Choroid plexus epithelial cell (primary cell): ENCODE data around the gene CYSTM1.

Experiments used
- DNase-seq: peaks from one replicate; pipeline ENCODE4 v3.0.0-alpha.2; 2010; ENCODE audit warnings: low read depth
- H3K4me3 ChIP-seq: 2 replicates; pipeline ENCODE4 v1.5.1; 2011; ENCODE audit warnings: low read depth, mild to moderate bottlenecking, control low read depth, low read length, moderate library complexity
- TF ChIP-seq, protein P1 (sequence below): conservative IDR thresholded peaks from 2 replicates; pipeline ENCODE4 v1.5.1; 2011; ENCODE audit warnings: low read depth, mild to moderate bottlenecking, control low read depth, inconsistent platforms, low read length, moderate library complexity

Gene CYSTM1

GRCh38 chr5:140245341-140245740 lies 70.4 kb downstream of the CYSTM1 start:
- DNase-seq: no peak
- TF ChIP-seq, protein P1, sequence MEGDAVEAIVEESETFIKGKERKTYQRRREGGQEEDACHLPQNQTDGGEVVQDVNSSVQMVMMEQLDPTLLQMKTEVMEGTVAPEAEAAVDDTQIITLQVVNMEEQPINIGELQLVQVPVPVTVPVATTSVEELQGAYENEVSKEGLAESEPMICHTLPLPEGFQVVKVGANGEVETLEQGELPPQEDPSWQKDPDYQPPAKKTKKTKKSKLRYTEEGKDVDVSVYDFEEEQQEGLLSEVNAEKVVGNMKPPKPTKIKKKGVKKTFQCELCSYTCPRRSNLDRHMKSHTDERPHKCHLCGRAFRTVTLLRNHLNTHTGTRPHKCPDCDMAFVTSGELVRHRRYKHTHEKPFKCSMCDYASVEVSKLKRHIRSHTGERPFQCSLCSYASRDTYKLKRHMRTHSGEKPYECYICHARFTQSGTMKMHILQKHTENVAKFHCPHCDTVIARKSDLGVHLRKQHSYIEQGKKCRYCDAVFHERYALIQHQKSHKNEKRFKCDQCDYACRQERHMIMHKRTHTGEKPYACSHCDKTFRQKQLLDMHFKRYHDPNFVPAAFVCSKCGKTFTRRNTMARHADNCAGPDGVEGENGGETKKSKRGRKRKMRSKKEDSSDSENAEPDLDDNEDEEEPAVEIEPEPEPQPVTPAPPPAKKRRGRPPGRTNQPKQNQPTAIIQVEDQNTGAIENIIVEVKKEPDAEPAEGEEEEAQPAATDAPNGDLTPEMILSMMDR: no peak

GRCh38 chr5:140245926-140246325 lies 70.9 kb downstream of the CYSTM1 start:
- DNase-seq: no peak
- H3K4me3 ChIP-seq: no peak overlapping the region

More at GRCh38 chr5:140245341-140245740, 70.4 kb downstream of the CYSTM1 start:
- no peak overlapping the region for H3K4me3 ChIP-seq

DNA sequence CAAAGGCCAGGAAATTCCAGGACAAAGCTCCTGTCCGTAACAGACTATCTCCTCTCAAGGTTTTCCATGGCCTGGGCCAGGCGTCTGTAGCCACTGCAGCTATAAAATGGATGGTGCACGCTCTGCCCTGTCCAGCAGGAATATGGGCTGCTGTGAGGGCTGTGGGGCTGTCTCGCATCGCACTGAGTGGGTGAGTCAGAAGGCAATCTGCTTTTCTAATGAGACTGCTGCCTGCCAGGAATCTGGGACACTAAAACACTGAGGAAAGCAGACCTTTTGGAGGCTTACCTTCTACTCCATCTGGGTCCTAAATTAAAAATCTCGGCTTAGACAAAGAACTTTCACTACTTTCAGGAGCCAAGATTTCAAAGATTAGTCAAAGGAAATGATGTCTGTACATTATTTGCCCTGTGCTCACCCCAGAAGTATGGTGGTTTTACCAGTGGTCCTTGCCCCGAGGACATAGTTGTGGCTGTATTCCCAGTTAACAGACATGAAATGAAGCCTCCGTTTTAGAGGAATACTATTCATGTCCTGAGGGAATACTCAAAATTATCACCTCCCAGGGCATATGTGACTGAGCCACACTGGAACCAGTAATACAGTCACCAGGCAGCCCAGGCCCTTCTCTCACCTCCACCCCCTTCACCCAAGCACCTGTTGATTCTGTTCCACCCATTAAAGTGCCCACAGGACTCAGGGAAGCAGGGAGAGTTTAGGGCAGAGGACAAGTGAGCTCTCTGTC lies 71.6 kb downstream of the CYSTM1 start:
- no peak overlapping the region for H3K4me3 ChIP-seq
- TF ChIP-seq, protein P1: no peak
- DNase-seq: peak; percentile 80

More at GRCh38 chr5:140245926-140246325, 70.9 kb downstream of the CYSTM1 start:
- TF ChIP-seq, protein P1: no peak

- TF ChIP-seq, protein P1: no peak
- H3K4me3 ChIP-seq: no peak overlapping the region
- DNase-seq: no peak
Observed at GRCh38 chr5:140248414-140248813, 73.4 kb downstream of the CYSTM1 start.

DNA sequence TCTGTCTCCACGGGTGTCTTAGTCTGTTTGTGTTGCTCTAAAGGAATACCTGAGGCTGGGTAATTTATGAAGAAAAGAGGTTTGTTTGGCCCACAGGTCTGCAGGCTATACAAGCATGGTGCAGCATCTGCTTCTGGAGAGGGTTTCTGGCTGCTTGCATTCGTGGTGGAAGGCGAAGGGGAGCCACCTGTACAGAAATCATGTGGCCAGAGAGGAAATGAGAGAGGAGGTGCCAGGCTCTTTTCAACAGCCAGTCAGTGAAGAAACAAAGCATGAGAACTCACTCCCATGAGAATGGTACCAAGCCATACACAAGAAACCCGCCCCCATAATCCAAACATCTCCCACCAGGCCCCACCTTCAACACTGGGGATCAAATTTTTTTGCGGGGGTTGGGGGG lies 74.5 kb downstream of the CYSTM1 start:
- H3K4me3 ChIP-seq: no peak overlapping the region
- no peak for DNase-seq
- TF ChIP-seq, protein P1: no peak

DNA sequence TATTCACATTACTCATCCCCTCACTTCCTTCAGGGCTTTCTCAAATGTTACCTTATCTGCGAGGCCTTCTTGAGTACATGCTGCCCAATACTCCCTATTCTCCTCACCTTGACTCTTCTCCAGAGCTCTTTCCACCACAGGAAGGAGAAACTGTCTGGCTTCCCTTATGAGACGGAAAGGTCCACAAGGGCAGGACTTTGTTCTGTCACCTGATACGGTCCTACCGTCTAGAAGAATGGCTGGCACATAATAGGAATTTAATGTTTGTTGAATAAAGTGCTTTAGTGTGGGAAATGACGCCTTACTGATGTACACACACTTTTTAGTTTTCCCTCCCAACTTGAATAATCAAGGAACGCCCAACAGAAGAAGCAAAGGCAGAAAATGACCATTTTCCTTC lies 75.4 kb downstream of the CYSTM1 start:
- TF ChIP-seq, protein P1: no peak
- DNase-seq: no peak
- H3K4me3 ChIP-seq: no peak overlapping the region

DNA sequence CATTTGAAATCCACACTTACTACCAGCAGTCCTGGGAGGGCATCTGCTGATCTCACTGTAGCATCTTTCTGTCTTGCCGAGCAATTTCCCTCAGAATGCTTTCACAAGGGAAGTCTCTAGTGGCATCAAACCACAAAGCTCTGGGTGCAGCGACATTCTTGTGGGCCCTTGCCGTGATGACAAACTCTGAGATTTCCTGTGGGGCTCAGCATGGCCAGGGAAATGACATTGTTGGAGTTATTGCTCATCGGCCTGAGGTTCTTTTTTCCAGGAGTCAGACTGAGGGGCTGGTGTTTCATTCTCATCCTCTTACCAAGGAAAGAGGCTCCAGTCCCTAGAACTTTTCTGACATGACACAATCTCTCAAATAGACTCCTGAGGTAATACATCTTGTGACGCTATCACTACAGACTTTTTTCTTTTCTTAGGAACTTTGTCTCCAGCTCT lies 76.6 kb downstream of the CYSTM1 start:
- TF ChIP-seq, protein P1: no peak
- DNase-seq: peak; percentile 78
- H3K4me3 ChIP-seq: no peak overlapping the region
